ENCODE results near the gene LRRN4.

LRRN4 gene

GRCh38 chr20:6030453-6031080 is 23.3 kb downstream of the LRRN4 start:
- DNase-seq: no peak

GRCh38 chr20:6029538-6029937 is 24.3 kb downstream of the LRRN4 start:
- DNase-seq: no peak

- DNase-seq: no peak
These were observed 25.0 kb downstream of the LRRN4 start for GRCh38 chr20:6028818-6029217.

GRCh38 chr20:6026051-6026450 is 27.8 kb downstream of the LRRN4 start:
- no peak for DNase-seq

GRCh38 chr20:6024768-6025167 is 29.1 kb downstream of the LRRN4 start:
- no peak for DNase-seq

GRCh38 chr20:6017880-6018279 is 36.0 kb downstream of the LRRN4 start:
- no peak for DNase-seq

GRCh38 chr20:6017467-6017866 is 36.4 kb downstream of the LRRN4 start:
- DNase-seq: no peak

- DNase-seq: no peak
These were observed 38.9 kb downstream of the LRRN4 start for GRCh38 chr20:6014957-6015356.

- no peak for DNase-seq
These were observed 39.8 kb downstream of the LRRN4 start for GRCh38 chr20:6014017-6014416.

- no peak for DNase-seq
These were observed 41.7 kb downstream of the LRRN4 start for GRCh38 chr20:6012179-6012578.

GRCh38 chr20:6008254-6008653 is 45.6 kb downstream of the LRRN4 start:
- no peak for DNase-seq

- DNase-seq: no peak
These were observed 46.2 kb downstream of the LRRN4 start for GRCh38 chr20:6007529-6008103.

GRCh38 chr20:6007094-6007528 is 46.7 kb downstream of the LRRN4 start:
- DNase-seq: no peak

- no peak for DNase-seq
These were observed 47.3 kb downstream of the LRRN4 start for GRCh38 chr20:6006603-6006949.

- no peak for DNase-seq
These were observed 53.0 kb downstream of the LRRN4 start for GRCh38 chr20:6000871-6001270.

GRCh38 chr20:5999783-6000182 is 54.1 kb downstream of the LRRN4 start:
- DNase-seq: no peak

- no peak for DNase-seq
These were observed 57.1 kb downstream of the LRRN4 start for GRCh38 chr20:5996765-5997164.

GRCh38 chr20:5991623-5992441 is 62.0 kb downstream of the LRRN4 start:
- DNase-seq: no peak

- no peak for DNase-seq
These were observed 62.9 kb downstream of the LRRN4 start for GRCh38 chr20:5990946-5991345.
